SK-N-SH (cell line): ENCODE results near the gene MAP3K7CL. TPM values are rescaled to one million over a fixed set of nuclear protein-coding genes. Genes with fewer than 3 reads are reported as not detected.

Experiments used
- CTCF ChIA-PET: fragments of 300-600, 350-600 bp; formaldehyde crosslinking; extraction: SDS; loops from one replicate; lab custom pipeline; 2021; lab: Yijun Ruan, JAX
- POLR2A ChIA-PET: fragments of 350-600 bp; sonication (Branson Sonifier 250); formaldehyde crosslinking; extraction: SDS; loops from one replicate; lab custom pipeline; 2020; ENCODE audit warnings: antibody characterized with exemption, inconsistent platforms; lab: Yijun Ruan, JAX
- DNase-seq: peaks from one replicate; pipeline ENCODE4 v3.0.0; 2012
- H2AFZ ChIP-seq: fragments of 200-600 bp; sonication (generic); 2 replicates; pipeline ENCODE4 v1.8.1; 2016; ENCODE audit warnings: antibody characterized with exemption, mild to moderate bottlenecking, low read depth
- H3F3A ChIP-seq: fragments of 200-600 bp; sonication (generic); replicated peaks from 2 replicates; pipeline ENCODE3; 2016; ENCODE audit warnings: antibody characterized with exemption, mild to moderate bottlenecking; ENCODE audit not compliant: insufficient read depth
- H3K27ac ChIP-seq, 2 experiments: fragments of 200-500 bp in 1 of 2; fragments of 200-600 bp in 1 of 2; sonication (Bioruptor generic) in 1 of 2; sonication (generic), shearing (Covaris generic) in 1 of 2; 2 replicates each; pipeline versions ENCODE4 v1.5.1 to v1.6.1; 2014 to 2016; ENCODE audit warnings: low read depth in 2 of 2, inconsistent platforms in 1 of 2, low read length in 1 of 2, mild to moderate bottlenecking in 1 of 2, mixed read lengths in 1 of 2
- H3K27me3 ChIP-seq: fragments of 200-600 bp; sonication (generic), shearing (Covaris generic); 2 replicates; pipeline ENCODE4 v1.6.1; 2016; ENCODE audit warnings: mixed run types; ENCODE audit not compliant: insufficient read depth
- H3K36me3 ChIP-seq, 2 experiments: fragments of 200-500 bp in 1 of 2; fragments of 200-600 bp in 1 of 2; sonication (Bioruptor generic) in 1 of 2; sonication (generic) in 1 of 2; replicated peaks in 1 of 2; 2 replicates each; pipeline versions ENCODE3 to v1.5.1; 2014 to 2016; ENCODE audit warnings: low read length in 1 of 2, mild to moderate bottlenecking in 1 of 2; ENCODE audit not compliant: insufficient read depth in 2 of 2, control insufficient read depth in 1 of 2
- H3K4me1 ChIP-seq, 2 experiments: fragments of 200-500 bp in 1 of 2; fragments of 200-600 bp in 1 of 2; sonication (Bioruptor generic) in 1 of 2; sonication (generic), shearing (Covaris generic) in 1 of 2; 2 replicates each; pipeline versions ENCODE4 v1.5.1 to v1.6.1; 2014 to 2016; ENCODE audit warnings: low read depth in 1 of 2, low read length in 1 of 2, mixed run types in 1 of 2; ENCODE audit not compliant: insufficient read depth in 2 of 2, control insufficient read depth in 1 of 2
- H3K4me2 ChIP-seq: fragments of 200-600 bp; sonication (generic), shearing (Covaris generic); 2 replicates; pipeline ENCODE4 v1.6.1; 2017; ENCODE audit warnings: mixed run types
- H3K4me3 ChIP-seq, 2 experiments: fragments of 200-500 bp in 1 of 2; fragments of 200-600 bp in 1 of 2; sonication (Bioruptor generic) in 1 of 2; sonication (generic), shearing (Covaris generic) in 1 of 2; 2 replicates each; pipeline versions ENCODE4 v1.5.1 to v1.8.1; 2014 to 2016; ENCODE audit warnings: low read depth in 2 of 2, inconsistent platforms in 1 of 2, low read length in 1 of 2, mild to moderate bottlenecking in 1 of 2, mixed read lengths in 1 of 2, moderate library complexity in 1 of 2
- H3K79me2 ChIP-seq: fragments of 200-600 bp; sonication (generic); 2 replicates; pipeline ENCODE4 v1.8.1; 2017; ENCODE audit warnings: mild to moderate bottlenecking; ENCODE audit not compliant: insufficient read depth
- H3K9ac ChIP-seq: fragments of 200-600 bp; sonication (generic); 2 replicates; pipeline ENCODE4 v1.6.1; 2017; ENCODE audit warnings: mixed run types
- H3K9me2 ChIP-seq: fragments of 200-600 bp; sonication (generic); 2 replicates; pipeline ENCODE4 v1.6.1; 2017; ENCODE audit warnings: mixed run types
- H3K9me3 ChIP-seq: fragments of 200-600 bp; sonication (generic); 2 replicates; pipeline ENCODE4 v1.6.1; 2017; ENCODE audit warnings: mixed run types, mild to moderate bottlenecking, moderate library complexity
- H4K20me1 ChIP-seq: fragments of 200-600 bp; sonication (generic); 2 replicates; pipeline ENCODE4 v1.6.1; 2017; ENCODE audit warnings: mild to moderate bottlenecking, mixed run types; ENCODE audit not compliant: insufficient read depth
- CHD2 ChIP-seq: fragments of 150-350 bp; IDR thresholded peaks from 2 replicates; pipeline ENCODE4 v1.6.1; 2018; ENCODE audit warnings: low read length; ENCODE audit not compliant: partially characterized antibody
- EZH2phosphoT487 ChIP-seq: fragments of 200-600 bp; sonication (generic); IDR thresholded peaks from 2 replicates; pipeline ENCODE4 v1.6.1; 2017; ENCODE audit warnings: low read depth, mixed run types, mild to moderate bottlenecking, antibody characterized with exemption, moderate library complexity, borderline replicate concordance
- FOXM1 ChIP-seq: IDR thresholded peaks from 2 replicates; pipeline ENCODE4 v1.4.0; 2012; ENCODE audit warnings: low read depth, mild to moderate bottlenecking
- NFIC ChIP-seq: IDR thresholded peaks from 2 replicates; pipeline ENCODE4 v1.4.0; 2012; ENCODE audit warnings: borderline replicate concordance
- NRF1 ChIP-seq: IDR thresholded peaks from 2 replicates; pipeline ENCODE4 v1.6.1; 2012; ENCODE audit warnings: low read depth, mild to moderate bottlenecking, low read length
- PBX3 ChIP-seq: IDR thresholded peaks from 2 replicates; pipeline ENCODE4; 2012
- POLR2AphosphoS5 ChIP-seq: IDR thresholded peaks from 2 replicates; pipeline ENCODE4 v1.6.1; 2012; ENCODE audit warnings: low read depth, low read length
- RFX5 ChIP-seq: IDR thresholded peaks from 2 replicates; pipeline ENCODE4 v1.6.1; 2012; ENCODE audit warnings: mild to moderate bottlenecking, improper control_type of control experiment, low read length
- RXRA ChIP-seq: IDR thresholded peaks from 2 replicates; pipeline ENCODE4 v1.4.0; 2012; ENCODE audit warnings: low read depth, mild to moderate bottlenecking, borderline replicate concordance
- SIN3A ChIP-seq: IDR thresholded peaks from 2 replicates; pipeline ENCODE4 v1.6.1; 2012; ENCODE audit warnings: low read depth, mild to moderate bottlenecking, low read length, moderate library complexity, borderline replicate concordance
- SMC3 ChIP-seq: IDR thresholded peaks from 2 replicates; pipeline ENCODE4 v1.6.1; 2012; ENCODE audit warnings: low read depth, low read length, improper control_type of control experiment
- TAF1 ChIP-seq: IDR thresholded peaks from 2 replicates; pipeline ENCODE4 v1.6.1; 2012; ENCODE audit warnings: low read depth, mild to moderate bottlenecking, low read length, moderate library complexity, borderline replicate concordance
- TCF12 ChIP-seq: IDR thresholded peaks from 2 replicates; pipeline ENCODE4 v1.4.0; 2012
- USF2 ChIP-seq: fragments of 150-350 bp; IDR thresholded peaks from 2 replicates; pipeline ENCODE4 v1.6.1; 2017; ENCODE audit warnings: antibody characterized with exemption, low read length, low read depth, borderline replicate concordance
- YY1 ChIP-seq: IDR thresholded peaks from 2 replicates; pipeline ENCODE4 v1.4.0; 2012; ENCODE audit warnings: low read depth, mild to moderate bottlenecking
- ZBTB33 ChIP-seq: IDR thresholded peaks from 2 replicates; pipeline ENCODE4 v1.4.0; 2012; ENCODE audit warnings: low read depth, borderline replicate concordance
- WGBS: methylation state at CpG from one replicate; pipeline ENCODE4 v1.1.6; 2017; ENCODE audit warnings: low lambda C conversion rate; 5-methylcytosine and 5-hydroxymethylcytosine counted together
- polyA plus RNA-seq, 3 experiments: library from polyadenylated mRNA; depleted of rRNA; stranded (reverse); fragments of >200 nt; gene quantifications; 2 replicates each; pipeline ENCODE4 v1.2.3, GENCODE V29; 2012
- small RNA-seq, 7 experiments: library from RNA; depleted of rRNA; stranded (forward); fragments of <200 nt; gene quantifications; one replicate each; pipeline ENCODE3, GENCODE V24; 2012
- TF ChIP-seq, protein P1 (sequence below): IDR thresholded peaks from 2 replicates; pipeline ENCODE4 v1.4.0; 2012; ENCODE audit warnings: low read depth, borderline replicate concordance

Gene MAP3K7CL
- polyA plus RNA-seq, 1 of the 3 experiments (the other 2 are of a cell fraction) = 2.3 TPM

- peaks cover 10% of the 10 kb centered on the region for H3K79me2 ChIP-seq
- H3K27me3 ChIP-seq = no peaks in the 10 kb centered on the region
- H3K4me2 ChIP-seq = no peak overlapping the region
- no peak for DNase-seq
- peaks cover 7% of the 10 kb centered on the region; the same call in 1 of the 2 replicates for H3K9me3 ChIP-seq
- no peaks in the 10 kb centered on the region for H3F3A ChIP-seq
- peaks cover 0 to 2% of the 10 kb centered on the region in 2 experiments; a peak in 1 of 4 replicates for H3K4me1 ChIP-seq
- CTCF ChIA-PET = no interaction called here
- POLR2A ChIA-PET = no interaction called here
- no peak overlapping the region for H2AFZ ChIP-seq
- H3K9ac ChIP-seq = no peak overlapping the region
- peaks cover 4 to 23% of the 10 kb centered on the region in 2 experiments for H3K36me3 ChIP-seq
- no peak overlapping the region for H3K27ac ChIP-seq
- no peak overlapping the region for H3K4me3 ChIP-seq
- no peaks in the 10 kb centered on the region for H3K9me2 ChIP-seq
- no peaks in the 10 kb centered on the region for H4K20me1 ChIP-seq
- TF ChIP-seq NRF1 (no peak), TCF12 (no peak), YY1 (no peak), EZH2phosphoT487 (no peak), TAF1 (no peak), PBX3 (no peak), USF2 (no peak), RFX5 (no peak), CHD2 (no peak), ZBTB33 (no peak), RXRA (no peak), SMC3 (no peak), POLR2AphosphoS5 (no peak), NFIC (no peak), SIN3A (no peak), FOXM1 (no peak)
- TF ChIP-seq, protein P1, sequence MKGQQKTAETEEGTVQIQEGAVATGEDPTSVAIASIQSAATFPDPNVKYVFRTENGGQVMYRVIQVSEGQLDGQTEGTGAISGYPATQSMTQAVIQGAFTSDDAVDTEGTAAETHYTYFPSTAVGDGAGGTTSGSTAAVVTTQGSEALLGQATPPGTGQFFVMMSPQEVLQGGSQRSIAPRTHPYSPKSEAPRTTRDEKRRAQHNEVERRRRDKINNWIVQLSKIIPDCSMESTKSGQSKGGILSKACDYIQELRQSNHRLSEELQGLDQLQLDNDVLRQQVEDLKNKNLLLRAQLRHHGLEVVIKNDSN = no peak
- 77% methylated on average over 5 of the region's 5 CpGs for WGBS
Measured at GRCh38 chr21:29224006-29224405, 93.6 kb downstream of the MAP3K7CL start.

Small RNAs within 50 kb of the gene (small RNA-seq; reads per million reads assigned to genes)
- gene RF00012 (0 reads per million in 7 experiments), gene RF00019 (0 reads per million in 7 experiments)

Other genes starting within 250 kb of the MAP3K7CL start
- 3.2 and 4.8 TPM in 2 replicates for gene LTN1, start 137.8 kb upstream of the MAP3K7CL start, polyA plus RNA-seq (2012; rRNA removed)
- gene RWDD2B, start 111.3 kb upstream of the MAP3K7CL start, polyA plus RNA-seq (2012; rRNA removed) = 20.8 and 27.7 TPM in 2 replicates
- gene USP16, start 106.0 kb upstream of the MAP3K7CL start, polyA plus RNA-seq (2012; rRNA removed) = 9.2 and 12.2 TPM in 2 replicates
- 102 and 105 TPM in 2 replicates for gene CCT8, start 57.0 kb upstream of the MAP3K7CL start, polyA plus RNA-seq (2012; rRNA removed)
- gene BACH1, start 168.3 kb downstream of the MAP3K7CL start, polyA plus RNA-seq (2012; rRNA removed) = 18.1 and 21.9 TPM in 2 replicates